HEK293T (cell line): ENCODE data around the gene PAM16.
A peak's percentile ranks its signal among the peaks of the same experiment; 100 is the strongest.

Experiments used
- CTCF ChIA-PET: fragments of 350-600 bp; formaldehyde crosslinking; extraction: SDS; loops from one replicate; lab custom pipeline; 2021; ENCODE audit warnings: antibody characterized with exemption, inconsistent platforms; lab: Yijun Ruan, JAX
- POLR2A ChIA-PET: fragments of 350-600 bp; formaldehyde crosslinking; extraction: SDS; loops from one replicate; lab custom pipeline; 2020; ENCODE audit warnings: antibody characterized with exemption, inconsistent platforms; lab: Yijun Ruan, JAX
- DNase-seq: peaks from one replicate; pipeline ENCODE4 v3.0.0; 2012; ENCODE audit warnings: mixed read lengths; ENCODE audit errors: extremely low spot score
- ARNT ChIP-seq: fragments of 450-650 bp; IDR thresholded peaks from 2 replicates; pipeline ENCODE4 v1.6.1; 2017; ENCODE audit warnings: mild to moderate bottlenecking
- BHLHE40 ChIP-seq: fragments of 450-650 bp; IDR thresholded peaks from 2 replicates; pipeline ENCODE4 v1.6.1; 2016; ENCODE audit warnings: mild to moderate bottlenecking, moderate library complexity, borderline replicate concordance
- CTBP1 ChIP-seq: fragments of 450-650 bp; IDR thresholded peaks from 2 replicates; pipeline ENCODE4 v1.6.1; 2016; ENCODE audit warnings: borderline replicate concordance
- ELF4 ChIP-seq: fragments of 450-650 bp; IDR thresholded peaks from 2 replicates; pipeline ENCODE4 v1.6.1; 2017; ENCODE audit warnings: antibody characterized with exemption
- FOXA1 ChIP-seq: fragments of 450-650 bp; IDR thresholded peaks from 2 replicates; pipeline ENCODE4 v1.6.1; 2016; ENCODE audit warnings: mild to moderate bottlenecking
- FOXK2 ChIP-seq: fragments of 450-650 bp; IDR thresholded peaks from 2 replicates; pipeline ENCODE4 v1.6.1; 2016; ENCODE audit warnings: mild to moderate bottlenecking
- FOXM1 ChIP-seq: fragments of 450-650 bp; IDR thresholded peaks from 2 replicates; pipeline ENCODE4 v1.6.1; 2017; ENCODE audit warnings: mild to moderate bottlenecking, borderline replicate concordance
- HDGF ChIP-seq: fragments of 450-650 bp; IDR thresholded peaks from 2 replicates; pipeline ENCODE4 v1.6.1; 2017; ENCODE audit warnings: antibody characterized with exemption, borderline replicate concordance
- L3MBTL2 ChIP-seq: fragments of 450-650 bp; conservative IDR thresholded peaks from 2 replicates; pipeline ENCODE4 v1.6.1; 2016; ENCODE audit warnings: mild to moderate bottlenecking
- LEF1 ChIP-seq: fragments of 450-650 bp; IDR thresholded peaks from 2 replicates; pipeline ENCODE4 v1.6.1; 2017; ENCODE audit warnings: mild to moderate bottlenecking, borderline replicate concordance
- NFRKB ChIP-seq: fragments of 450-650 bp; IDR thresholded peaks from 2 replicates; pipeline ENCODE4 v1.6.1; 2016; ENCODE audit warnings: mild to moderate bottlenecking, moderate library complexity
- SP1 ChIP-seq: fragments of 450-650 bp; IDR thresholded peaks from 2 replicates; pipeline ENCODE4 v1.6.1; 2017
- SUZ12 ChIP-seq: fragments of 450-650 bp; IDR thresholded peaks from 2 replicates; pipeline ENCODE4 v1.6.1; 2016; ENCODE audit warnings: mild to moderate bottlenecking
- TARDBP ChIP-seq: fragments of 450-650 bp; IDR thresholded peaks from 2 replicates; pipeline ENCODE4 v1.6.1; 2016
- ZNF384 ChIP-seq: fragments of 450-650 bp; IDR thresholded peaks from 2 replicates; pipeline ENCODE4 v1.6.1; 2016
- TF ChIP-seq, protein P1 (sequence below): fragments of 450-650 bp; IDR thresholded peaks from 2 replicates; pipeline ENCODE4 v1.6.1; 2016

Gene PAM16

DNA sequence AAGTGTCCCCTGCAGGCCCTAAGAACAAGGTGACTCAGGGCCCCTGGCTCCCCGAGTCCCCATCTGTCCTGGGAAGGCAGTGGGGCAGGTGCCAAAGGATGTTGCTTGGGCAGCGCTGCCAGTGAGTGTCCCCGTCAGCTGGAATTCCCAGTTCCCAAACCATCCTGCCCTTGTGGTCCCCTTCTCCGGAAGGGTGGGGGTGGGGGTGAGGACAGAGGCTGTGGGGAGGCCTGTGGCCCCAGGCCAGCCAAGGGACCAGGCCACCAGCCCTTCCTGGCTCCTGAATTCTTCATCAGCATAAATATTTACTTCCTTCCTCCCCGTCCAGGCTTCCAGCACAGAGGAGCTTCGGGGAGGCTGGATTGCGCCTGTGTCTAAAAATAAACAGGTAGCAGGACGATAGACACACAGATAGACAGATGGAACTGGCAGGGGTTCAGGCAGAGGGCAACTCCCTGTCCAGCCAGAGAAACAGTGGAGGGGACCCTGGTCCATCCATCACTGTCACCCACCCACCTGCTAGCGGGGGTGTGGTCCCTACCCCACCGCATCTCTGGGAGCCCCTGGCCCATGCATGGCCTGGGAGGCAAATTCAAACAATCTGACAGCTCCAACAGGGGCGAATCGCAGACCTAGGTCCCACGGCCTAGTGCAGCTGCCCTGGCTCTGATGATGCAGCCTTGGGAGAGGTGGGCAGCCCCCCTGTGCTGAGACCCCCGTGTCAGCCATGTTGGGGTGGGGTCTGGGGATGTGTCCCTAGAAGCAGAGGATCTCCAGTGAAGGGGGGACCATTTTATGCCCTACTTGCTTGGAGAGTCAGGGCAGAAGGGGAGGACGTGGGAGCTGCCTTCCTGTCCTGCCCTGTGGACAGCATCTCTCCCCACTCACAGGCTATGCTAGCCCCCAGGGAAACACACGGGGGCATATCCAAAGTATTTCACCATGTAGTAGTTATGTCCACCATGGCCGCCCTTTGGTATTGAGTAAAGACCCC, 22.0 kb downstream of the PAM16 start:
- no peak for DNase-seq
- TF ChIP-seq FOXK2, result no peak
- TF ChIP-seq, protein P1, sequence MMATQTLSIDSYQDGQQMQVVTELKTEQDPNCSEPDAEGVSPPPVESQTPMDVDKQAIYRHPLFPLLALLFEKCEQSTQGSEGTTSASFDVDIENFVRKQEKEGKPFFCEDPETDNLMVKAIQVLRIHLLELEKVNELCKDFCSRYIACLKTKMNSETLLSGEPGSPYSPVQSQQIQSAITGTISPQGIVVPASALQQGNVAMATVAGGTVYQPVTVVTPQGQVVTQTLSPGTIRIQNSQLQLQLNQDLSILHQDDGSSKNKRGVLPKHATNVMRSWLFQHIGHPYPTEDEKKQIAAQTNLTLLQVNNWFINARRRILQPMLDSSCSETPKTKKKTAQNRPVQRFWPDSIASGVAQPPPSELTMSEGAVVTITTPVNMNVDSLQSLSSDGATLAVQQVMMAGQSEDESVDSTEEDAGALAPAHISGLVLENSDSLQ, result peak; percentile 23; the same call in 1 of the 2 replicates
- no peak for TF ChIP-seq ARNT
- ChIA-PET POLR2A (interaction anchor here (1.2 to 1.3 kb wide), 2 partner anchors 11 to 14 kb away, joined by 3 to 4 read pairs; partner anchors contain the start of gene GLIS2), CTCF (interaction anchor here (0.6 to 1.7 kb wide), 3 partner anchors 40 to 333 kb away, joined by 3 to 5 read pairs (median 5); no protein-coding TSS in a partner anchor)

DNA sequence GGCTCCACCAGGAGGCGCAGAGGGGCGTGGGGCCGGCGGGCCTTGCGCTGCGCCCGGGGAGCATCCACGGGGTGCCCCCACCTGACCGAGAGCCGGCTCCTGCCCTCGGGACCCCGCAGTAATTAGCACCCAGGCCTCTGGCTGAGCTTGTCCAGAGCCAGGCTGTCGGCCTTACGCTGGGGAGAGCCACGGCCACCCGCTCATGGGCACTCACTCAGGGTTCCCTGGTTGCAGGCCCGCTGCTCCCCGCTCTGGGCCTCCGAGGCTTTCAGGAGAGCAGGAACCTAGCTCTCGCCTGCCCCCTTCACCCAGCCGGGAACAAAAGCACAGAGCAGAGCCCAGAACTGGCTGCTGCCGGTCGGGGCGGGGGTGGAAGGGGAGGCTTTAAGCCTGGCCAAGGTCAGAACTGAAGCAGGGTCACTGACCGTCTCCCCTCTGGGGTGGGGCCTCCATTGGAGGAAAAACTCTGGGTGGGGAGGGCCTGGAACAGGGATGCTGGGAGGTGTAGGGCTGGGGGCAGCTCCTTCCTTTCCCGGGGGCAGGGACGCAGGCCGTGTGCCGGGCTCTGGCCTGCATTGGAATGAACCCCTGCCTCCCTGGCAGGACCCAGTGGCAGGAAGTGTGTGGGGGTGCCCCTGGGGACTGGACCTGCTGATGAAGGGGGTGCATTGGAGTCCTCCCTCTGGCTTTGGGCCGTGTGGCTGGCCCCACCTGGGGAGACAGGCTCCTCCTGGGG, 22.9 kb downstream of the PAM16 start:
- ChIA-PET CTCF (interaction anchor here (1.7 kb wide), 1 partner anchor 39 kb away, joined by 5 read pairs; no protein-coding TSS in a partner anchor), POLR2A (interaction anchor here (0.9 to 1.2 kb wide), 2 partner anchors 12 to 36 kb away, joined by 3 read pairs; no protein-coding TSS in a partner anchor)
- DNase-seq, result no peak
- TF ChIP-seq BHLHE40 (no peak), FOXA1 (no peak), ARNT (no peak), TARDBP (no peak), ELF4 (no peak), ZNF384 (no peak)
- TF ChIP-seq, protein P1, result no peak

DNA sequence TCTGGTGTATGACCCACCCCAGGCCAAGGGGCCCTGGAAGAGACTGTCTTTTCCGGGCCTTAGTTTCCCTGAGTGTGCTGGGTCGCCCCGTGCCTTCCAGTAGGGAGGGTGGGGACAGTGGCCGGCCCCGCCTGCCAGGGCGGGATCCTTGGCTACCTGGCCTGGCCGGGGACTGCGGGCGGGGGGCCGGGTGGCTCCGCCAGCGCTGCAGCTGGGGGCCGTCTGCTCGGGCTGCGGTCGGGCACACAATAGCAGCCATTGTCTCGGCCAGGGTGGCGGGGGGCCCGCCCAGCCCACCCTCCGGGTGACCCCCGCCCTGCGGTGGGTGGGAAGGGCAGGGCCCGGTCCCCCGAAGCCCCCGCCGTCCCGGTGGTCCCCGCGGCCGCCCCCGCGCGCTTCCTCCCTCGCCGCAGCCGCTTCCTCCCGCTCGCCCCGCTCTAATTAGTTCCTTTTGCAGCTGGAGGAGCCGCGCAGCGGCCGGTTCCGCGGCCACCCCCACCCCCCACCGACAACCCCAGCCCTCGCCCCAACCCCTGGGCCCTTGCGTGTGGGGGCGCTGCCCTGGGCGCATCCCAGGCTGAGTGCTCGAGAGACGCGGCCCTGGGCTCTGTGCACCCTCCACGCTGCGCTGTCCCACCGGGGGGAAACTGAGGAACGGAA, 23.6 kb downstream of the PAM16 start:
- no peak for DNase-seq
- CTCF ChIA-PET, result interaction anchor here (1.3 kb wide), 1 partner anchor 39 kb away, joined by 7 read pairs; no protein-coding TSS in a partner anchor
- POLR2A ChIA-PET, result interaction anchor here (0.9 kb wide), 1 partner anchor 35 kb away, joined by 3 read pairs; no protein-coding TSS in a partner anchor
- no peak for TF ChIP-seq ELF4
- TF ChIP-seq LEF1, result no peak
- TF ChIP-seq BHLHE40, result no peak
- no peak for TF ChIP-seq FOXM1
- TF ChIP-seq NFRKB, result no peak
- no peak for TF ChIP-seq SUZ12

DNA sequence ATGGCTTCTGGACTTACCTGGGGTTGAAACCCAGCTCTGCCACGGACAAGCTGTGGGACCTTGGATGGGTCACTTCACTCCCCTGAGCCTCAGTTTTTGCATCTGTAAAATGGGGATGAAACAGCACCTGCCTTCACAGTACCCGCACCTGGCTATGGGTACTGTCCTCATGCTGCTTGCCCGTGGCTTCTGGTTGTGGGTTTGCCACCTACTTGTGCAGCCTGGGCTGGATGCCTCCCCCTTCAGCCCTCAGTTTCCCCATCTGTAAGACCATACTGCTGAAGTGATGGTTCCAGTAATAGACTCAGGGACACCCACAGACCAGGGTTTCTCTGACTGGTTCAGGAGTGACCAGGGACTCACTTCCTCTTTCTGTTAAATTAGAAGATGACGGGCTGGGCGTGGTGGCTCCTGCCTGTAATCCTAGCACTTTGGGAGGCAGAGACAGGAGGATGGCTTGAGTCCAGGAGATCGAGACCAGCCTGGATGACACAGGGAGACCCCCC, 25.8 kb downstream of the PAM16 start:
- ChIA-PET POLR2A (interaction anchor here (1.5 kb wide), 1 partner anchor 52 kb away, joined by 5 read pairs; the partner anchor contains the start of gene TFAP4), CTCF (no interaction called here)
- TF ChIP-seq LEF1, result no peak
- no peak for TF ChIP-seq L3MBTL2
- no peak for TF ChIP-seq ZNF384
- TF ChIP-seq BHLHE40, result no peak
- no peak for TF ChIP-seq SUZ12
- TF ChIP-seq, protein P1, result no peak
- TF ChIP-seq ELF4, result no peak
- no peak for TF ChIP-seq FOXK2
- no peak for TF ChIP-seq ARNT
- no peak for TF ChIP-seq FOXA1
- no peak for TF ChIP-seq NFRKB
- DNase-seq, result no peak

DNA sequence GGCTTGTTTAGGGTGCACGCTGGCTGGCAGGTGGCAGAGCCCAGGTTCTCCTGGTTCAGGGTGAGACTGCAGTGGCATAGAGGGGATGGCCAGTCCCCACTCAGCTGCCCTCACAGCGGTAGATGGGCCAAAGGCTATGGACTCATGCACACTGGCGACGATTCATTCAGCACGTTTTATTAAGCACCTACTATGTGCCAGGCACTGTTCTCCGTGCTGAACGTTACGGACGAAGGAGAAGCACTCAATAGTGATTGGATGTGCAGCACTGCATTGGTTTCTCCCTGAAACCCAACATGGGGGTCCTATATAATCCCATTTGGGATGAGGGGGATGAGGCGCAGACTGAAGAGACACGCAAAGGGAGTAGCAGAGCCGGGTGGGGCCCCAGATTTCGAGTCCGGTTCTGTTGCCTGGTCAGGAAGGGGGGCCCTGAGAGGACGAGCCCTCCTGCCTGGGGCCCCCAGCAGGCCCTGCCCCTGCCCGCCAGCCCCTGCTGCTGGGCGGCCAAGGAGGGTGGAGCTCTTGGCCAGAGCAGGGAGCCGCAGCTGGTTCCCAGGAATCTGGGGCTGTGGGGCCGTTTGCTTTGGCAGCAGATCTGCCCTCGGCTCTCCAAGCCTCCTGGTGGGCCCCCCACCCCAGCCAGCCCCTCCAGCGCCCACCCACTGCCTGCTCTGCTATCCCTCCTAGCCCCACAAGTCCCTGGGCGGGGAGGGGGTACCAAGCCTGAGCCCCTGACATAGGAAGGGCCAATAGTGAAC, 26.4 kb downstream of the PAM16 start:
- POLR2A ChIA-PET, result interaction anchor here (1.0 to 1.5 kb wide), 4 partner anchors 9 to 53 kb away, joined by 3 to 5 read pairs (median 4); partner anchors contain the start of genes GLIS2 and TFAP4

More for the DNA sequence above, 26.4 kb downstream of the PAM16 start:
- TF ChIP-seq, protein P1, result no peak
- TF ChIP-seq HDGF (no peak), FOXA1 (no peak), LEF1 (no peak), L3MBTL2 (no peak), NFRKB (no peak), ARNT (no peak), SP1 (no peak), CTBP1 (no peak), FOXK2 (no peak)
- CTCF ChIA-PET, result interaction anchor here (1.2 kb wide), 1 partner anchor 36 kb away, joined by 6 read pairs; no protein-coding TSS in a partner anchor
- DNase-seq, result no peak
